ENCODE measurements around the gene EFCAB14. TPM values are rescaled to one million over a fixed set of nuclear protein-coding genes. Genes with fewer than 3 reads are reported as not detected.
A peak's percentile ranks its signal among the peaks of the same experiment; 100 is the strongest.

The EFCAB14 gene
- total and polyA plus RNA-seq, 11 donors = 10.7 to 91.9 (median 62.3) TPM

DNA sequence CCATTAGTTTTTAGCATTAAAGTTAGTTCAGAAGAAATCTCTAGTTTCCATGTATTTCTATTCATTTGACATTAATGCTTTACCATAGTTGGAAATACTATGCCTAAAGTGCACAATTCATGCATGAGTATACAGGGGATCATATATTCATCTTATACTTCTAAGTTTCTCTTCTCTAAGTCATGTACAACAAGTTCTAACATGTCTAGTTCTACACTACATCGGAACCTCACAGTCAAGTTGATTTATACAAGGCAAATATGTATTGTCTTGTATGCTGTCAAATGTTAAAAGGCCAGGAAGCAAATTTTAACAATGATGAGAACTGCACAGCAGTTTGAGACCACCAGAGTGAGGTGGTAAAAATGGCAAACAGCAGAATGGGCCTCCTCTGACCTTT lies 79.4 kb downstream of the EFCAB14 start:
- peak overlapping the region in 2 of 12 donors; percentile 22 to 76 for H3K27ac ChIP-seq
- WGBS, 4 donors = 91 to 100% (median 95%) methylated on average over 1 of the region's 1 CpG

DNA sequence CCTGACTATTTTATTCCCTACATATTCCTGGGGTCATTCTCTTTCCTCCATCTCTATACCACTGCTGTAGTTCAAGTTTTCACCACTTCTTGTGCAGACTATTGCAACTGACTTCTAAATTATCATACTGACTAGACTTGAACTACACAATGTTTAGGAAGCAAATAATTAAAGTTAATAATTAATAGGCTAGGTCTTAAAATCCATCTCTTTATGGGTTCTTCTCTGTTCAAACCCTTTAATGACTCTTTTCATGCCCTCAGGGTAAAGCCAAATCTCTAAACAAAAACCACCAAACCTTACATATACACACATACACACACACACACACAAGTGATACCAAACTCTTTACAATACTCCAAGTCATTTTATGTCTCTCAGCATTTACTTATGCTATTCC lies 80.0 kb downstream of the EFCAB14 start:
- Histone ChIP-seq H3K27ac (peak overlapping the region in 4 of 12 donors; percentile 22 to 91 (median 82)), H3K27me3 (no peaks in the 10 kb centered on the region), H3K4me3 (no peak overlapping the region), H3K4me1 (peaks cover 0 to 31% (median 21%) of the 10 kb centered on the region in 12 donors), H3K9me3 (no peaks in the 10 kb centered on the region), H3K36me3 (peaks cover 0 to 78% (median 68%) of the 10 kb centered on the region in 9 donors)
- DNase-seq = no peak
- TF ChIP-seq, protein P1, sequence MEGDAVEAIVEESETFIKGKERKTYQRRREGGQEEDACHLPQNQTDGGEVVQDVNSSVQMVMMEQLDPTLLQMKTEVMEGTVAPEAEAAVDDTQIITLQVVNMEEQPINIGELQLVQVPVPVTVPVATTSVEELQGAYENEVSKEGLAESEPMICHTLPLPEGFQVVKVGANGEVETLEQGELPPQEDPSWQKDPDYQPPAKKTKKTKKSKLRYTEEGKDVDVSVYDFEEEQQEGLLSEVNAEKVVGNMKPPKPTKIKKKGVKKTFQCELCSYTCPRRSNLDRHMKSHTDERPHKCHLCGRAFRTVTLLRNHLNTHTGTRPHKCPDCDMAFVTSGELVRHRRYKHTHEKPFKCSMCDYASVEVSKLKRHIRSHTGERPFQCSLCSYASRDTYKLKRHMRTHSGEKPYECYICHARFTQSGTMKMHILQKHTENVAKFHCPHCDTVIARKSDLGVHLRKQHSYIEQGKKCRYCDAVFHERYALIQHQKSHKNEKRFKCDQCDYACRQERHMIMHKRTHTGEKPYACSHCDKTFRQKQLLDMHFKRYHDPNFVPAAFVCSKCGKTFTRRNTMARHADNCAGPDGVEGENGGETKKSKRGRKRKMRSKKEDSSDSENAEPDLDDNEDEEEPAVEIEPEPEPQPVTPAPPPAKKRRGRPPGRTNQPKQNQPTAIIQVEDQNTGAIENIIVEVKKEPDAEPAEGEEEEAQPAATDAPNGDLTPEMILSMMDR (IDR thresholded peaks at IDR 0.05) = no peak
- TF ChIP-seq POLR2A (IDR thresholded peaks at IDR 0.05) = no peak
- intact Hi-C loops (cut with DNase I) = no loop called here
- no peak for ATAC-seq

More for the DNA sequence above, 79.4 kb downstream of the EFCAB14 start:
- DNase-seq (no peak), ATAC-seq (no peak)
- peaks cover 0 to 78% (median 66%) of the 10 kb centered on the region in 9 donors for H3K36me3 ChIP-seq
- no peaks in the 10 kb centered on the region for H3K27me3 ChIP-seq
- intact Hi-C loops (cut with DNase I) = no loop called here
- TF ChIP-seq, protein P1 (IDR thresholded peaks at IDR 0.05) = no peak
- TF ChIP-seq POLR2A (IDR thresholded peaks at IDR 0.05) = no peak
- no peak overlapping the region for H3K4me3 ChIP-seq
- H3K4me1 ChIP-seq = peaks cover 0 to 34% (median 21%) of the 10 kb centered on the region in 12 donors
- H3K9me3 ChIP-seq = no peaks in the 10 kb centered on the region

DNA sequence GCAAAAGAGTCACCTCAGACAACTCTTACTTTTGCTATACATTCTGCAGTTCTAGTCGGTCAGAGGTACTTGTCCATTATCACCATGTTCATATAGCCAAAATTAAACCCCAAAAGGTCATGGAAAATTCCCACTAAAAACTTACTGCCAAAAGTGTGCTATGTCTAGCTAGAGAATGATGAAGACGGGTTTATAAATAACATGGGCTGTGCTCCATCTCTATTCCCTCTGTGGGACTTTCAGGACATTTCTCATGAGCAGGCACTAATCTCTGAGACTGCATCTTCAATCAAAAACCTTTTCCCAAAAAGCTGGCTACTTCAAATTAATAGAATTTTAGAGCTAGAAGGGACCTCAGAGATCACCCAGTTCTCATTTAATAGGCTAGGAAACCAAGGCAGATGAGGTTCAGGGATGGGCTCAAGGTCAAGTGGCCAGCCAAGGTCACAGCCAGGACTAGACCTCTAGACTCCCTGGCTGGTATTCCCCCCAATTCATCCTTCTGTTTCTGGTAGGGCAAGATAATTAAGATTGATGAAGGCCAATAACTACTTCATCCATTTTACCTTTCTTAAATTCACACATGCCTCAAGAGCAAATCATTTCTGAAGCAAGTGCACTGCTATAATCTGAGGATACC lies 81.3 kb downstream of the EFCAB14 start:
- Histone ChIP-seq H3K36me3 (peaks cover 0 to 78% (median 68%) of the 10 kb centered on the region in 9 donors), H3K27ac (peak overlapping the region; percentile 52 to 91 (median 82))

DNA sequence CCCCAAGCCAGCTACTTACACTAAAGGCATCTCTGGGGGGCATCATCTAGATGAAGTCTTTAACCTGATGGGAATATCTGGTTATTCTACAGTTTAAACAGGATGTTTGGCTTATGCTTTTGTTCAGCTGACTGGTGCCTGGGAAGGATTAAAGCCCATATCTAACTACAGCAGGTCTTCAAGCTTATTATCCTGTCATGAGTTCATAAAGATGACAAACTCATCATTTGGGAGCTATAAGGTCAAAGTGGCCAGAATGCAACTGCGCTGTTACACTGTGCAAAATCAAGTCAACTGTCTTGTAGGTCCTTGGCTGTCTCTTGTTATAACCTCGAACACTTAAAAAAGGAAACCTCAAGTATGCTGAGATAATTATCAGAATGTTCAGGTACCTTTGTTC lies 83.7 kb downstream of the EFCAB14 start:
- no peak overlapping the region for H3K27ac ChIP-seq
- 92 to 100% (median 98%) methylated on average over 2 of the region's 2 CpGs for whole genome bisulfite sequencing, 4 donors
- H3K27me3 ChIP-seq = no peaks in the 10 kb centered on the region
- ATAC-seq = no peak
- peaks cover 0 to 18% (median 10%) of the 10 kb centered on the region in 12 donors for H3K4me1 ChIP-seq
- intact Hi-C loops (cut with DNase I) = no loop called here
- no peak for DNase-seq
- no peaks in the 10 kb centered on the region for H3K9me3 ChIP-seq
- peaks cover 0 to 78% (median 68%) of the 10 kb centered on the region in 9 donors for H3K36me3 ChIP-seq
- no peak overlapping the region for H3K4me3 ChIP-seq
- TF ChIP-seq, protein P1 (IDR thresholded peaks at IDR 0.05) = no peak
- no peak for TF ChIP-seq POLR2A (IDR thresholded peaks at IDR 0.05)

More for the DNA sequence above, 81.3 kb downstream of the EFCAB14 start:
- ATAC-seq (peak; percentile 78 to 87 (median 84)), DNase-seq (no peak)
- Histone ChIP-seq H3K9me3 (no peaks in the 10 kb centered on the region), H3K4me3 (no peak overlapping the region), H3K27me3 (no peaks in the 10 kb centered on the region), H3K4me1 (peaks cover 0 to 21% (median 13%) of the 10 kb centered on the region in 12 donors)
- intact Hi-C loops (cut with DNase I) = no loop called here
- TF ChIP-seq POLR2A (IDR thresholded peaks at IDR 0.05) = no peak
- TF ChIP-seq, protein P1 (IDR thresholded peaks at IDR 0.05) = no peak
- WGBS, 4 donors = 14 to 25% (median 18%) methylated on average over 2 of the region's 2 CpGs
